Dendritic cell treated with granulocyte-macrophage colony-stimulating factor and Interleukin-4, amounts not matched to agents 40 ng/mL and 50 ng/mL, for 4 days (primary cell): ENCODE data around the gene NAPG.

Experiments used
- H3K27ac Mint-ChIP-seq: one replicate; pipeline ENCODE4 v1.8.0; 2022; ENCODE audit warnings: mild to moderate bottlenecking, mixed read lengths
- H3K27me3 Mint-ChIP-seq: one replicate; pipeline ENCODE4 v1.8.0; 2022; ENCODE audit warnings: mild to moderate bottlenecking, mixed read lengths
- H3K36me3 Mint-ChIP-seq: one replicate; pipeline ENCODE4 v1.8.0; 2022; ENCODE audit warnings: low read depth, mixed read lengths
- H3K4me1 Mint-ChIP-seq: one replicate; pipeline ENCODE4 v1.8.0; 2022; ENCODE audit warnings: low read depth, mixed read lengths
- H3K4me3 Mint-ChIP-seq: one replicate; pipeline ENCODE4 v1.8.0; 2022; ENCODE audit warnings: mild to moderate bottlenecking, moderate library complexity, mixed read lengths
- H3K9me3 Mint-ChIP-seq: one replicate; pipeline ENCODE4 v1.8.0; 2022; ENCODE audit warnings: mixed read lengths
- intact Hi-C: fragments of 100-400 bp; cut with micrococcal nuclease; formaldehyde crosslinking; loops from one replicate; pipeline ENCODE4 v1.15.0; 2022

NAPG gene

DNA sequence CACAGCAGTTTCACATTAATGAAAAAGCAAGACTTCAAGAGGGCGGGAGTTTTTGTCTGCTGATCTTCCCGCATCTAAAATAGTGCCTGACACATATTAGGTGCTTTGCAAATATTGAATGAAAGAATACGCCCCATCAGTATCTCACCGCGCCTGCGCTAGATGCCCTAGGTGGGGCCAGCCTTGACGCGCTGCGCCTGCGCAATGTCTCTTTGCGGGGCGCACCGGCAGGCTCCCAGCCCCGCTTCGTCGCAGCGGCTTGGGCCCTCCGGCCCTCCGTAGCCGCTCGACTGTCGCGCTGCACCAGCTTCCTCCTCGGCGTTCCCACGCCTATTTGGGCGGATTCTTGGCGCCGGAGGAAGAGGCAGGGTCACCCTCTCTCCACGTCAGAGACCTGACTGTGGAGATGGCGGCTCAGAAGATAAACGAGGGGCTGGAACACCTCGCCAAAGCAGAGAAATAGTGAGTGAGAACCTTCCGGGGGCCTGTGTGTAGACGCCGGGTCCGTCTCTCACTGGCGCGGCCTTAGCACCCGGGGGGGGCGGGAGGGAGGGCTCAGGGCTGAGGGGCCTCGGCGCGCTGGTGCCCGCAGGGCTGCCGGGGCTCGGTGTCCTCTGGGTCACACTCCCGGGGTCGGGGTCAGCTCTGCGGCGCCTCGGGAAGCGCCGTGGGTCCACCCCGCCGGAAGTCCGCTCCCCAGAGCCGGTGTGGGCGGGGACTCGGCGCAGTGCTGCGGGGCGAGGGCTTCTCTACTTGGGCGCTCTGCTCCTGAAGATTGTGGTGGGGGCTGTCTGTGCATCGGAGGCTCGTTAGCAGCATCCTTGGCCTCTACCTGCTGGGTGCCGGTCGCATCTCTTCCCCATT is at the start of gene NAPG:
Gene NAPG (plus strand): TSS at position 331 of the 864 bp plus-strand sequence. CDS start 76 bp downstream, at position 407.
- Mint-ChIP-seq H3K27ac (peak within 1 kb of the TSS; percentile 94), H3K4me3 (peak within 1 kb of the TSS; percentile 95), H3K36me3 (peaks cover 15% of the 10 kb centered on the region), H3K4me1 (peaks cover 48% of the 10 kb centered on the region), H3K9me3 (no peaks in the 10 kb centered on the region), H3K27me3 (peaks cover 2% of the 10 kb centered on the region)
- intact Hi-C loops = loop anchor here (5.0 to 10.0 kb wide), 3 partner anchors 614 to 911 kb away; partner anchors contain the start of genes PPP4R1 and VAPA

DNA sequence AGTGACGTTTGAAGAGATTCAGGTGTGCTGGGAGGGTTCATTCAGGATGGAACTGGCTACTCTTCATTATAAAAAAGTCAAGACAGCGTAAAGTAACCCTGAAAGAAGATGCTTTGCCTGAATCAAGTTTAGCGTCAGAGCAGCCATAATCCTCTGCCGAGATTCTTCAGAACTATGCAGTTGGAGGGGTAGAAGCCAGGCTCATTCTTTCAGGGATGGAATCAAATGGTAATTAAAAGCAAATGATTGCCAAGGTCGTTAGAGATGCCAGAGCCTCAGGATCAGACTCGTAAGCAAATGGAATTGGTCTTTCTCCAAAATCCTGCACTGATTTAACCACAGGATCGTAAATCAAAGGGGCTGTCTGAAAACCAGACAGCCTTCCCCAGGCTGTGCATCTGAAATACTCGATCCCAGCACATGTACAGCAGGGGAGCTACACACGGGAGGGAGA is 49.5 kb upstream of the NAPG start:
- H3K27ac Mint-ChIP-seq = no peak overlapping the region
- no peaks in the 10 kb centered on the region for H3K36me3 Mint-ChIP-seq
- H3K27me3 Mint-ChIP-seq = peaks cover 19% of the 10 kb centered on the region
- H3K4me3 Mint-ChIP-seq = no peak overlapping the region
- H3K9me3 Mint-ChIP-seq = no peaks in the 10 kb centered on the region
- intact Hi-C loops = loop anchor here (5.0 kb wide), 1 partner anchor 189 kb away; no protein-coding TSS in a partner anchor
- peaks cover 62% of the 10 kb centered on the region for H3K4me1 Mint-ChIP-seq

DNA sequence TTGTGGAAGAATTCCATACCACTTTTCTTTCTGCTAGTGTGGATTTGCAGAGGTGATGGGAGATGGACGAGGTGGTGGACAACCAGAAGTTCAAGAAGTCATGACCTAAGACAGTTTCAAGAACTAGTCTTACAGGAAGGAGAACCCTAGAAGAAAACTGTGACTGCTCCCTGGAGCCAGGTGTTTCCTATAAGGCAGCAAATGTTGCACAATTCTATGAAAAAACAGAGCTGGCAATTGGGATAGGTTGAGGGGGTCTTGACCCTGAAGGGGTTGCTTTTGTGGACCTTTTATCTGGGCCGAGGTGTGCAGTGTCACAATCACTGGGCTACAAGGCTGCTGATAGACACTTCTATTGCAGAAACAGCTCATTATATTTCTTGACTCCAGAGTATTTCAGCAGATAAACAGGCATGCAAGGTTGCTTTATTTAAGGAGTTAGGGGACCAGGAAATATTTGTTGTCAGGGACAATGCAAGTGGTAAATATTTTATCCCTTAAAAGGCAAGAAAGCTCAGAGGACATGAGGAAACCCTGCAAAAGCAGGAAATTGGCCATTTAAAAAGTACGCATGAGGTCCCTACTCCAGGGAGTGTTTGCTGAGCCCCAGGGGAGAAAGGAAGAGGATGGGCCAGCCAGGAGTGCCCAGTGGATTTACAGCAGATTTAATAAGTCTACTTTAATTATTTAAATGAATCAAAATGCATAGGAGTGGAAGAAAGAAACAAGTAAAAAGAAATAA is 48.5 kb upstream of the NAPG start:
- peaks cover 64% of the 10 kb centered on the region for H3K4me1 Mint-ChIP-seq
- H3K27me3 Mint-ChIP-seq = peaks cover 19% of the 10 kb centered on the region
- no peak overlapping the region for H3K4me3 Mint-ChIP-seq
- H3K27ac Mint-ChIP-seq = no peak overlapping the region
- no peaks in the 10 kb centered on the region for H3K36me3 Mint-ChIP-seq
- intact Hi-C loops = loop anchor here (5.0 kb wide), 1 partner anchor 190 kb away; no protein-coding TSS in a partner anchor
- H3K9me3 Mint-ChIP-seq = no peaks in the 10 kb centered on the region

DNA sequence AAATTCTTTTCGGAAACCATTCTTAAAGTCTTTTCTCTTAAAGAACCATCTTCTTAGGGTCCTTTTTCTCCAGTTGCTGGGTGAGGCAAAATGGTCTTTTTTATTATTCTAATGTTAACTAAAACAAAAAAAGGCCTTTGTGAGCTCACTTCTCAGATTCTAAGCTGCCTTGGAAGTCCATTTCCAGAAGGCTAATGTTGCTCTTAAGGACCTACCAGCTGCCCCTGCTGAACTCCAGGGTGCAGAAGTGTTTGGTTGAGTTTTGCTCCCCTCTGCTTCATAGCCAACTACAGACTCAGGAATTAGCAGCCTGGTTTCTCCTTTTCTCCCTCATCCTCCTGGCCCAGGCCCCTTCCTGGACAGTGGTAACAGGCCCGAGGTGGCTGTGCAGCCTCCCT is 48.0 kb upstream of the NAPG start:
- Mint-ChIP-seq H3K27ac (no peak overlapping the region), H3K4me1 (peaks cover 65% of the 10 kb centered on the region), H3K36me3 (no peaks in the 10 kb centered on the region), H3K4me3 (no peak overlapping the region), H3K27me3 (peaks cover 19% of the 10 kb centered on the region), H3K9me3 (no peaks in the 10 kb centered on the region)
- intact Hi-C loops = loop anchor here (5.0 kb wide), 1 partner anchor 191 kb away; no protein-coding TSS in a partner anchor

DNA sequence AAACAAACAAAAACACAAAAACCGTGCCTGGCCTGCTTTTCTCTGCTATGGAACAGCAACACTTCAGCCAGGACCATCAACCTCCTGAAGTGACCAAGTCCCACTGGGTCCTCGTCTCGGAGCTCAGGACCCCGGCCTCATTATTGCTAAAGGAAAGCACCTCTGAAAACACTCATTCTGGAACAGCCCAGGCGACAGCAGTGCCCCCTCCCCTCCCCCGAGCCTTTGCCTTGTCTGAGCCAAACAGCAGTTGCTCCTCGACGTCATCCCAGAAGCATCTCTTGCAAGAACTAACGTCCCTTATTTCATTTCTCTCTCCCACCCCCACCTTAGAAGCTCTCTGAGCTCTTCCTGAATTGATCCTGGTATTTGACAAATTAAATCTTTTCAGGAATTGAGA is 44.0 kb upstream of the NAPG start:
- intact Hi-C loops = no loop called here
- Mint-ChIP-seq H3K27me3 (peaks cover 13% of the 10 kb centered on the region), H3K27ac (no peak overlapping the region), H3K9me3 (no peaks in the 10 kb centered on the region), H3K4me1 (peaks cover 61% of the 10 kb centered on the region), H3K4me3 (no peak overlapping the region), H3K36me3 (no peaks in the 10 kb centered on the region)

DNA sequence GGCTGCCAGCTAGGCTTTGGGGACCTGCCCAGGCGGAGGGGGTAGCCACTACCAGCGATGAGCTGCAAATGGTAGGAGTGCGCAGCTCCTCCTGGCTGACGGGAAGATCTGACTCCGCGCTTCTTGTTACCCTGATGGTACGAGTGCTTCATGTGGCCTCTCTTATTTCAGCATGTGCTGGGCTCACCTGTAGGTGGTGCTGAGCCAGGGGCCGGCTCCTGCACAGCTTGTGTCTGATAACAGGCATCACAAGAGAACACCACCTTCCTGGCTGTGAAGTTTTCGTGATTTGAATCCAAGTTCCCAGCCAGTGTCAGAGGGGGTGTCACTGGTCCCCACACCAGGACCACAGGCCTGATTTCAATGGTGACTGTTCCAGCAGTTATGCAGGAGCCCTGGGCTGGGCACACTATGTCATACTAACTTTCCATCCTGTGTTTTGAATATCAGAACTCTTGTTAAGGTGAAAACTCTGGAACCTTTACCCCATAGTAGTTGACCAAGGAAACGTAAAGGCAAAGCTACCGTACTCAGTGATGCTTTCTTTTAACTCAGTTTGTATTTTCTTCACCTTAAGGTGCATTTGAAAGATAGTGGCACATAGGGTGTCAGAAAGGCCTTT is 43.4 kb upstream of the NAPG start:
- Mint-ChIP-seq H3K4me3 (no peak overlapping the region), H3K27ac (no peak overlapping the region), H3K9me3 (no peaks in the 10 kb centered on the region), H3K4me1 (peaks cover 54% of the 10 kb centered on the region), H3K27me3 (peaks cover 7% of the 10 kb centered on the region), H3K36me3 (no peaks in the 10 kb centered on the region)
- intact Hi-C loops = no loop called here

DNA sequence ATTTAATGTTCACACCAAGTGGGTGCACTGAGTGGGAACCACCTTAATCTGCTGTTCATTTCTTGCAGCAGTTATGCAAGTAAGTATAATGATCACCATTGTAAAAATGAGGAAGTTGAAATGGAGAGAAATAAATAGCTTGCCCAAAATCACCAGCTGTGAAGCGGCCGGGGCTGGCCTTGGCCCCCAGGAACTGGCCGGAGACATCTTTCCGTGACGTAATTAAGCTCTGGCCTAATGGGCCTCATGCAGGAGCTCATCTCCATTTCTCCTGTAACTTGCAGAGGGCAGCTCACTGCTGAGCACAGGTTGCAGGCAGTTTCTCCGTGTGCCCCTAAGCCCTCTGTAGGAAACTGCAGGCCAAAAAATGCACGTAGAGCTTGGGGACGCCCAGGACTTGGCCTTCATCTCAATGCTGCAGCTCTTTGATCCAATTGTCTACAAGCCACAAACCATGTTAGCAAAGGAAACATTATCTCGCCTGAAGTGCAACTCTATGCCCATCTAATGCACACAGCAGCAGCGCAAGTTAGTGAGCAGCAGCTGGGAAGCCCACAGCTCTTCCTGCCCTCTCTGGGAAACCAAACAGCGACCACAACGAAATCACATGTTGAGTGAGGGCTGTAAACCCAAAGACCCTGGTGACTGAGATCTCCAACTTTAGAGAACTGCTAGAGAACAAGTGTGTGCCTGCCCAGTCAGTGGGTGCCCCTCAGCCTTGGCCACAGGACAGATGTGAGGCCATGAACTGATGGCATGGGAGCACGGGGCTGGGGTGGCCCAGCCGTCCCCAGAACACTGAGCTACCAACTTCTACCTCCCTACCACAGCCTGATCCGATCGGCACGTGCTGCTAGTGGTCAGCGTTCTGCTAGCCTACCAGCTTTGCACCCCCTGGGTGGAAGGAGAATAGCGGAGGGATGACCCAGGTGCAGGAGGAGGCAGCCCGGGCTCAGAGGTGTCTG is 42.6 kb upstream of the NAPG start:
- Mint-ChIP-seq H3K4me3 (no peak overlapping the region), H3K9me3 (no peaks in the 10 kb centered on the region), H3K27ac (peak overlapping the region; percentile 20), H3K36me3 (no peaks in the 10 kb centered on the region), H3K4me1 (peaks cover 46% of the 10 kb centered on the region), H3K27me3 (peaks cover 3% of the 10 kb centered on the region)
- intact Hi-C loops = no loop called here

DNA sequence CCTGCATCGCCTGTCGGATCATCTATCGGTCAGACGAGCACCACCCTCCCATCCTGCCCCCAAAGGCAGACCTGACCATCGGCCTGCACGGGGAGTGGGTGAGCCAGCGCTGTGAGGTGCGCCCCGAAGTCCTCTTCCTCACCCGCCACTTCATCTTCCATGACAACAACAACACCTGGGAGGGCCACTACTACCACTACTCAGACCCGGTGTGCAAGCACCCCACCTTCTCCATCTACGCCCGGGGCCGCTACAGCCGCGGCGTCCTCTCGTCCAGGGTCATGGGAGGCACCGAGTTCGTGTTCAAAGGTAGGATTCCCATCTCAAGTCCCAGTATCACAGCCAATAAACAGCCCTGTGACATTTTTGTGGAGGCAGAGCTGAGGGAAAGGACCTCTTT is 40.4 kb upstream of the NAPG start:
- intact Hi-C loops = no loop called here
- Mint-ChIP-seq H3K27ac (no peak overlapping the region), H3K4me3 (no peak overlapping the region), H3K4me1 (peaks cover 32% of the 10 kb centered on the region), H3K36me3 (no peaks in the 10 kb centered on the region), H3K9me3 (no peaks in the 10 kb centered on the region), H3K27me3 (peaks cover 3% of the 10 kb centered on the region)

DNA sequence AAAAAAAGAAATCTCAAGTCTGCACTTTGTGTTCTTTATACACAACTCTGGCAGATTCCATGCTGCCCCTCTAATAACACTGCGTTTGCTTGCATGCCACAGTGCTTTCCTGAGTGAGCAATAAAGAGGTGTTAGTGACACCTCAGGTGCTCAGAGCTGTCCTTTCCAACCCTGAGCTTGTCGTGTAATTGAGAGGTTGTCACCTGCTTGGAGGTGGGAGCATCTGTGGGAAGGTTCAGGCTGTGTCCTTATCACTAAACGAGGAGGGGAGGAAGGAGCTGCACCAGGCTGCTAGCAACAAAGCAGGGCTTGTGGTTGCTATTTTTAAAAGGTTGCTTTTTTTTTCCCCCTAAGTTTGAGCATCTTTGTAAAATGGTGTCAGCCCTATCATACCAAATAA is 39.5 kb upstream of the NAPG start:
- H3K4me3 Mint-ChIP-seq = no peak overlapping the region
- peaks cover 3% of the 10 kb centered on the region for H3K27me3 Mint-ChIP-seq
- no peaks in the 10 kb centered on the region for H3K9me3 Mint-ChIP-seq
- peaks cover 30% of the 10 kb centered on the region for H3K4me1 Mint-ChIP-seq
- H3K27ac Mint-ChIP-seq = no peak overlapping the region
- intact Hi-C loops = no loop called here
- no peaks in the 10 kb centered on the region for H3K36me3 Mint-ChIP-seq

DNA sequence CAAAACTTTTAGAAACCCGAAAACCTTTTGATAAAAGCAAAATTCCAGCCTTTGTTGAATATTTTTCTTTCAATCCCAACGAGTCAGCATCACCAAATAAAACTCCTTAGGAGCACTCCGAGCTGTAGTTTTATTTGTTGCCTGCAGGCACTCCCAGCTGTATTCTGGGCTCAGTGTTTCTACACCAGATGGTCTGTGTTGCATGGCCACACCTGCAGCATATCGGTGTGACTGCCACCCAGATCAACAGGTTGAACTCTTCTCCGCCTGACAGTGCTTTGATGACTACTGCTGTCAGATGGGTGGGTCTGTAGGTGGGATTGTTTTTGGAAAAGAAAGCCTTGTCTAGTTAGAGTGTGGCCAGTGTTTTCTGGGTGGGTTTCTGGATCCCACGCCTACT is 38.7 kb upstream of the NAPG start:
- Mint-ChIP-seq H3K36me3 (no peaks in the 10 kb centered on the region), H3K4me1 (peaks cover 28% of the 10 kb centered on the region), H3K9me3 (no peaks in the 10 kb centered on the region), H3K27me3 (peaks cover 3% of the 10 kb centered on the region), H3K27ac (no peak overlapping the region), H3K4me3 (no peak overlapping the region)
- intact Hi-C loops = no loop called here

DNA sequence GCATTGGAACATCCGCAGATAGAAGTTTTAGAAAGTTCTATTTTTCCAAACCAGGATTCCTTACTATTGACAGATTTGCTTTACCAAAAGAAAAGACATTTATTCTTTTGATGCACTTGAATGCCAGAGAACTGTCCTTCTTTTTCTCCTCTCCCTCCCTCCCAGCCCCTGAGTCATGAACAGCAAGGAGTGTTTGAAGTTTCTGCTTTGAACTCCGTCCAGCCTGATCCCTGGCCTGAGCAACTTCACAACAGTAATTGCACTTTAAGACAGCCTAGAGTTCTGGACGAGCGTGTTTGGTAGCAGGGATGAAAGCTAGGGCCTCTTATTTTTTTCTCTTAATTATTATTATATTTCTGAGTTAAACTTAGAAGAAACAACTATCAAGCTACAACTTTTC is 37.8 kb upstream of the NAPG start:
- Mint-ChIP-seq H3K36me3 (no peaks in the 10 kb centered on the region), H3K9me3 (no peaks in the 10 kb centered on the region), H3K27ac (no peak overlapping the region), H3K4me1 (peaks cover 25% of the 10 kb centered on the region), H3K27me3 (peaks cover 3% of the 10 kb centered on the region), H3K4me3 (no peak overlapping the region)
- intact Hi-C loops = no loop called here

DNA sequence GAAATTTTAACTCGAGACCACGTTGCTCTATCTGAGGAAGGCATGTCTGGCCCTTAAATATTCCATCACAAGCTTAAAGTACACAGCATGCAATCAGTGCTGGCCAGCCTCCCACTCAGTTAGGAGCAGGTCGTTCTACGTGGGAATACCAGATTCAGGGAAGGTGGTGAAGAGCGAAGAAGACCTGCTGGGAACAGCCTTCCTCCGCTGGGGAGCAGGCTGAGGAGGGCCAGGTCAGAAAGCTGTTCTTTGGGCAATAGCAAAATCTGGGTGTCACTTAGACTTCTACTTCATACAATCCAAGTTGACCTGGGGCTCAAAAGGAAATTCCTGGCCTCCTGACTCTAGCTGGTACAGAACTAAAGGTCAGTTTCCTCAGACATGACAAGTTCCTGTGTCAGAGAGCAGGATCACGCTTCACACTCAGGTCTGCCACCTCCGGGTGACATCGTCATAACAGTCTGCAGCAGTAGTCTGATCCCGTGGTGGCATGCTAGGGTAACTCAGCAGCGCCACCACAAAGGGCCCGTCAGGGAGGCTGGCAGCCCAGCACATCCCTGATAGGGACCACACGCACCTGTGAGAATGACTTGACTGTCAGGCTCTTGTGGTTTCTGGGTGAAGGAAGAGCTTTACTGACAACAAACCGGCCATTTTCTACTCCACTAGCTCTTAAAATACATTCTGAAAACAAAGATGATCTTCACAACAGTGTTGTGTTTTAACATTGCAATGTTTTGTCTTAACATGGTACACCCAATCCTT is 35.2 kb upstream of the NAPG start:
- no peak overlapping the region for H3K4me3 Mint-ChIP-seq

More for the DNA sequence above, 35.2 kb upstream of the NAPG start:
- H3K27me3 Mint-ChIP-seq = peaks cover 2% of the 10 kb centered on the region
- intact Hi-C loops = no loop called here
- no peak overlapping the region for H3K27ac Mint-ChIP-seq
- peaks cover 6% of the 10 kb centered on the region for H3K4me1 Mint-ChIP-seq
- H3K9me3 Mint-ChIP-seq = no peaks in the 10 kb centered on the region
- H3K36me3 Mint-ChIP-seq = no peaks in the 10 kb centered on the region
